ENCODE data around the gene PTPN7.
"Not testable (repeated sequence)": the region's sequence is repeated elsewhere in the genome, so short reads cannot be mapped to it uniquely, and the experiment has no call there.

PTPN7 gene

DNA sequence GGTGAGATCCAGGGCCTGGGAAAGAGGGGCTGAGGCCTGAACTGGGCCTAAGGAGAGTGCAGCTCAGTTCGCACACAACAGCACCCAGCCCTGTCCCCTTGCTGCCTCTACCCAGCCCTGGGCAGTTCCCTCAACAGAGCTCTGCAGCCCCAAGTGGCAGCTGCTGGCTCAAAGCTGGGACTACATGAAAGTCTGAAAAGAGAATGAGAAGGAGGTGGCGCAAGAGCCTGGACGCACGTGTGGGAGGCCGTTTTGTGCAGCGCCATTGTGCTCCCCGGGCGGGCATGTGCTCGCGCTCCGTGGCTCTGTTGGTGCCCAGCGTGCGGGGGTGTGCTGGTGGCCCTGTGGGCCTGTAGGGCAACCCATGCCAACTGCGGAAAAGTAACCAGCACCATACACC, 27.4 kb downstream of the PTPN7 start:
- no peak for DNase-seq (ENCODE audit: low read depth in 2 of 3, low spot score in 1 of 3)

DNA sequence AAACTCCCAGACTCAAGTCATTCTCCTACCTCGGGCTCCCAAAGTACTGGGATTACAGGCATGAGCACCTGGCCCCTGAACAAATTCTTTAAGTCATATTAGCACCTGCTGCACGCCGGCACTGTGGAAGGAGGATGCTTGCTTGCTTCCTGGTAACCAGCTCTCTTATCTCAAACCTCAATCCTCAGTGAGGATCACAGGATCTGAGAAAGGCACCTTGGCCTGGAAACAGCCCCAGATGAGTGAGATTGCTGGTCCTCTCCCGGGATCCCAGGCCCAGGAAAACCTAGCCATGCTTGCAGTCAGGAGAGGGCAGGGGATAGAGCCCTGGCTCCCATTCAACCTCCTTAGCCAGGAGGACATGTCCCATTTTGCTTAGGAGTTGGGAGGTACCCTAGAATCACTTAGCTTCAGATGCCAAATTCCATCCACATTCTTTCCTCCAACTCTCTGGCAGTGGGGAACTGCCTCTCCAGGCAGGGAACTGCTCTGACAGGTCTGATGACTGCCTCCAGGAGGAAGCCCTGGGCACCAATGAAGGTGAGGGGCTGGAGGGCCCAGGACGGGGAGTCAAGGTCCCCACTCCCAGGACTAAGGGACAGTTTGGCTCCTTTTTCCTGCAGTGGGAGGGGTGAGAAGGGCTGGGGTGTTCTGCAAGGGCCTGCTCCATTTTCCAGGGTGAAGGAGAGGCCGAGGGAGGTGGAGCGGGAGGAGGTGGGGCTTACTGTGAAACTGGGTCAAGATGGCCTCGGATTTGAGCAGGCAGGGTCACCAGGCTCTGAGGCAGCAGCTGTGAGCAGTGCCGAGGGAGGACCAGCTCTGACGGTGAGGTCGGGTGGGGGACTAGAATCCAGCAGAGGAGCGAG, 28.2 kb downstream of the PTPN7 start:
- no peak for DNase-seq (ENCODE audit: low read depth in 2 of 3, low spot score in 1 of 3)

DNA sequence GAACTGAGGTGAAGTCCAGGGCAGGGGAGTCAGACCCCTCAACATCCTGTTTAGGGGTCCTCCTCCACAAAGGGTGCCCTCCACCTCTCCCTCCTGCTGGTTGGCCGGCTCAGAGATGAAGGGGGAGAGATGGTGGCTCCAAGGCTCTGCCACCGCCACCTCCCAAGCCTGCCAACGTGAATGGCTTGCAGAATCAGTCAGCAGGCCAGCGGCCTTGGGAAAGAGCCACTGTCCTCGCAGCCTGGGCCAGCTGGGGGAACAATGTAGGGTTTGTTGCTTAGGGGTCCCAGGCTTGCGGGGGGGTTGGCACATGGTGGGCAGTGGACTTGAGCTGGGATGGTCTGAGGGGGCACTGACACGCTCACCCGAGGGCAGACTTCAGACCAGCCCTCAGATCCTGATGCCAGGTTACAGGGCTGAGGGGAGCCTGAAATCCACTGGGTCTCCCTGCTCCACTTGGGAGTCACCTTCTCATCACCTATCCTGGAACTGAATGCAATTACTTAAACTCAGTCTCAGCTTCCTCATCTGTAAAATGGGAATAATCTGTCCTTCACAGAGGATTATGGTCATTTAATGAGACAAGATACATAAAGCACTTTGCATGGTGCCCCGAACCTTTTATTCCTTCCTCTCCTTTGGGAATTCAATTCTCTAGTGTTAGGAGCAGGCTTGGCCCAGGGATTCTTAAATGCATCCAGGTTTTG, 29.4 kb downstream of the PTPN7 start:
- no peak for DNase-seq (ENCODE audit: low read depth in 2 of 3, low spot score in 1 of 3)

DNA sequence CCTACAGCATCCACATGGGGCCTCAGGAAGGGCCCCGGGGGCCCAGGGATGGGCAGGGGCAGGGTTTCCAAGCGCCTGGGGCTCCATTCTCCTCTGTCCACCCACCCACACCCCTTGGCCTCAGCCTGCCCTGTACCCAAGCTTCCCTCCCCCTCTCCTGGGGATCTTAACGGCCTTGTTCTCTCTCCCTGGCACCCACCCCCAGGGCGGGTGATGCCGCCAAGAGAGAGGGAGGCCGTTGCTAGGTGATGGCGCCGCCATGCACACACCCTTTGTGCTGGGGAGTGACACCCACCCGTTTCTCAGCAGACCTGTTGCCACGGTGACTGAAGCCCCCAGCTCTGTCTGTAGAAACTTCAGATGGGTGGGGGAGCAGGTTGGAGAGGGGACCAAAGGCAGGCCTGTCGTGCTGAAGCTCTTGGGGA, 30.1 kb downstream of the PTPN7 start:
- DNase-seq (ENCODE audit: low read depth in 2 of 3, low spot score in 1 of 3): no peak

DNA sequence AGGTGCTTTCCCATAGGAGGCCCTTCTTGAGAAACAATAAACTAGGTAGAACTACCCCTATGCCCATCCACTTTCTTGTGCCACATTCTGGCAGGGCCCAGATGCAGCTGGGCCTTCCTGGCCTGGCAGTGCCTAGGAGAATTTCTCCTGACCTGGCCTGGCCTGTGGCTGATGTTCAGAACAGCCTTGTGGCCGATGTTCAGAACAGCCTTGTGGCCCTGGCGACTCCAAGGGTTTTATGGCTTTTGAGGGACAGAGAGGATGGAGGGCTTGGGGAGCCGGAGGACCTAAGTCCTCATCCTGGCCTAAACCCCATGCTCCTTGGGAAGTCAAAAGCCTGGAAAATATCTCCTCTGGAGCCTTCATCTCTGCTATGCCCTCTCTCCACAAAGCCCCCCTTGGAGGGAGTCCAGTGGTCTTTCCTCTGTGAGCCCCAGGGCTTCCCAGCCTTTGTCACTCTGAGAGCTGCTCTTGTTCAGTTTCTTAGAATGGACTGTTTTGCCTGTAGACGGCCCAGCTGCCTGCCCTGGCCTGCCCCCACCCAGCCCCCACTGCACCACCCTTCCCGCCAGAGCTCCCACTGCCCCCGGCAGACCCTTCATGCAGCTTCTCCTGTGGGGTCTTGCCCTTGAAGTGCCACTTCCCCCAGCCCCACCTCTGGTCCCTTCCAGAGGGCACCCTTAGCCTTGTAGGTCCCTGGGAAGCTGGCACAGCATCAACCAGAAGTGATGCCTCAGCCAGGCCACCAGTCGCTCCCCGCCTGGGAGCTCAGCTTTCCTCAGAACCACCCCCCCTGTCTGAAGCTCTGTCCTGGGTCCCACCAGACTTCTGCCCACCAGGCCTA, 30.7 kb downstream of the PTPN7 start:
- no peak for DNase-seq (ENCODE audit: low read depth in 2 of 3, low spot score in 1 of 3)

DNA sequence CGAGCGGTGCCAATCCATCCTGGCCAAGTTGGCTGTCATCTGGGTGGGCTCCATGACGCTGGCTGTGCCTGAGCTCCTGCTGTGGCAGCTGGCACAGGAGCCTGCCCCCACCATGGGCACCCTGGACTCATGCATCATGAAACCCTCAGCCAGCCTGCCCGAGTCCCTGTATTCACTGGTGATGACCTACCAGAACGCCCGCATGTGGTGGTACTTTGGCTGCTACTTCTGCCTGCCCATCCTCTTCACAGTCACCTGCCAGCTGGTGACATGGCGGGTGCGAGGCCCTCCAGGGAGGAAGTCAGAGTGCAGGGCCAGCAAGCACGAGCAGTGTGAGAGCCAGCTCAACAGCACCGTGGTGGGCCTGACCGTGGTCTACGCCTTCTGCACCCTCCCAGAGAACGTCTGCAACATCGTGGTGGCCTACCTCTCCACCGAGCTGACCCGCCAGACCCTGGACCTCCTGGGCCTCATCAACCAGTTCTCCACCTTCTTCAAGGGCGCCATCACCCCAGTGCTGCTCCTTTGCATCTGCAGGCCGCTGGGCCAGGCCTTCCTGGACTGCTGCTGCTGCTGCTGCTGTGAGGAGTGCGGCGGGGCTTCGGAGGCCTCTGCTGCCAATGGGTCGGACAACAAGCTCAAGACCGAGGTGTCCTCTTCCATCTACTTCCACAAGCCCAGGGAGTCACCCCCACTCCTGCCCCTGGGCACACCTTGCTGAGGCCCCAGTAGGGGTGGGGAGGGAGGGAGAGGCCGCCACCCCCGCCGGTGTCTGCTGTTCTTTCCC, 32.4 kb downstream of the PTPN7 start:
- DNase-seq (ENCODE audit: low read depth in 2 of 3, low spot score in 1 of 3): no peak

DNA sequence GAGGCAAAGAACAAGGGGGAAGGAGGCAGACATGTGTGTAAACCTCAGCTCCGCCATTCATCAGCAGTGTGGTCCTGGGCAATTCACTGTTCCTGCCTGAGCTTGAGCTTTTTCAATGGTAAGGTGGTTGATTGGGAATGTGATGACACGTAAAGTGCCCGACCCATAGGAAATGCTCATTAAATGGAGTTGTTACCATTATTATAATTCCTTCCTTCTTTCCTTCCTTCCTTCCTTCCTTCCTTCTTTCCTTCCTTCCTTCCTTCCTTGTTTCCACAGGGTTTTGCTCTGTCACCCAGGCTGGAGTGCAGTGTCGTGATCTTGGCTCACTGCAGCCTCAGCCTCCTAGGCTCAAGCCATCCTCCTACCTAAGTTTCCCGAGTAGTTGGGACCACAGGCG, 33.3 kb downstream of the PTPN7 start:
- DNase-seq (ENCODE audit: low read depth in 2 of 3, low spot score in 1 of 3): no peak

DNA sequence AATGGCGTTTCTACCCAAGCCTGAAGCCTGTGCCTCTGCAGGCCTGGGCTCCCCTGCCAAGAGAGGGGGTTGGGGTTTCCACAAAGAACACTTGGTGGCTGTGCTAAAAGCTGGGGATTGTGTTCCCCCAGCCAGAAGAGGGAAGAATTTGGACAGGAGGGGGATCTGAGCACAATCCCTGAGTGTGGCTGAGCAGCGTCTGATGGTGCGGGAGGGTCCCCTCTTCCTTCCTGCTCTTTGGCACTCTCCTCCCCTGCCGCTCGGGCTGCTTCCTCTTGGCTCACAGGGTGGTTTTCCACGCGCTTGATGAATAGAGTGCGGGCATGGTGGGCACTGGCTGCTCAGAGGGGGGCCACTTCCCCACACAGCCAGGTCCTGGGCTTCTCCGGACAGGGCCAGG, 34.0 kb downstream of the PTPN7 start:
- DNase-seq (ENCODE audit: low read depth in 2 of 3, low spot score in 1 of 3): no peak

DNA sequence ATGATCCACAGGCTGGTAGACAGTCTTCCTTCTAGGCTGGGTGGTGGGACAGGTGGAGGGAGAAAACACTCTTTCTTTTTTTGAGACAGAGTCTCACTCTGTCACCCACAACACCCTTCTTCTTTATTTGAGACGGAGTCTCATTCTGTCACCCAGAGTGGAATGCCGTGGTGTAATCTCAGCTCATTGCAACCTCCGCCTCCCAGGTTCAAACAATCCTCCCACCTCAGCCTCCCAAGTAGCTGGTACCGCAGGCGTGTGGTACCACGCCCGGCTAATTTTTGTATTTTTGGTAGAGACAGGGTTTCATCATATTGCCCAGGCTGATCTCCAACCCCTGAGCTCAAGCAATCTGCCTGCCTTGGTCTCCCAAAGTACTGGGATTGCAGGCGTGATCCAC, 34.8 kb downstream of the PTPN7 start:
- no peak for DNase-seq (ENCODE audit: low read depth in 2 of 3, low spot score in 1 of 3)

DNA sequence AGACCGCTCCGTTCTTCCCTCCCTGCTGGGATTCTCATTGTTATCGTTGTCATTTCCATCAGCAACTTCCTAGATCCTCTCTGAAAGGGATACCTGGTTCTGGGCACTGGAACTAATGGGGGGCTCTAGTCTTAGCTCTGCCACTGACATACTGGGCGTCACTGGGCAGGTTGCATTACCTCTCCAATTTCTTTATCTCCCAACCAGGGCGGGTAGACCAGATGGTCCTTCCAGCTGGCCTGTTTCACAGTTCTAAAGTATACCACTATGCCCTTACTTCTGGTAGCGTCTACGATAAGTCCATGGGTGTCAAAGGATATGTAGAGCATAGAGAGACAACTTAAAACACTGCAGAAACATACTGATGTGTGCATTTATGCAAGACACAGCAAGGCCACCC, 36.3 kb downstream of the PTPN7 start:
- DNase-seq (ENCODE audit: low read depth in 2 of 3, low spot score in 1 of 3): no peak

DNA sequence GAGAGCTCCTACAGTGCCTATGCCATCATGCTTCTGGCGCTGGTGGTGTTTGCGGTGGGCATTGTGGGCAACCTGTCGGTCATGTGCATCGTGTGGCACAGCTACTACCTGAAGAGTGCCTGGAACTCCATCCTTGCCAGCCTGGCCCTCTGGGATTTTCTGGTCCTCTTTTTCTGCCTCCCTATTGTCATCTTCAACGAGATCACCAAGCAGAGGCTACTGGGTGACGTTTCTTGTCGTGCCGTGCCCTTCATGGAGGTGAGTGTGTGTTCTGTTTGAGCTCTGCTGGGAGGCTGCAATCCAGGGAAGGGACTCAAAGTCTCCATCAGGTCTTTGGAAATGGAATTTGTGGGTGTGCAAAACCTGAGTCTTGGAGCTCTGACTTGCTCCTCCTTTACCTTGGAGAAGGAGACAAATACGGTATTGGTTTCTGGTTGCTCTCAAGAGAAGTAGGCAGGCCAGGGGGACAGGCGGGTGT, 37.0 kb downstream of the PTPN7 start:
- DNase-seq (ENCODE audit: low read depth in 2 of 3, low spot score in 1 of 3): no peak

DNA sequence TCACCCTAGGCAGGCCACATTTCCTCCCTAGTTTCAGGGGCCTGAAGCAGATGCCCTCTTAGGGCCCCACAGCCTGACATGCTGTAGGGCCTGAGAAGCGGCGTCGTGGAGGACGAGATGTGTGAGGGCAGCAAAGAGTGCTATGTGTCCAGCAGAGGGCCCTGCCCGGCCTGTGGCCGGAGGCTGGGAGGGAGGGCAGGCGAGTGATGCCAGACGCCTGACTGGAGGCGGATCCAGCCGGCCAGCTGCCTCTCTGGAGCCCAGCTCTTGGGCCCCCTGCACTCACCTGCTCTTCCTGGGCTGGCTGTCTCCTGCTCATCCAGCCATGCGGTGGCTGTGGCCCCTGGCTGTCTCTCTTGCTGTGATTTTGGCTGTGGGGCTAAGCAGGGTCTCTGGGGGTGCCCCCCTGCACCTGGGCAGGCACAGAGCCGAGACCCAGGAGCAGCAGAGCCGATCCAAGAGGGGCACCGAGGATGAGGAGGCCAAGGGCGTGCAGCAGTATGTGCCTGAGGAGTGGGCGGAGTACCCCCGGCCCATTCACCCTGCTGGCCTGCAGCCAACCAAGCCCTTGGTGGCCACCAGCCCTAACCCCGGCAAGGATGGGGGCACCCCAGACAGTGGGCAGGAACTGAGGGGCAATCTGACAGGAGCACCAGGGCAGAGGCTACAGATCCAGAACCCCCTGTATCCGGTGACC, 37.6 kb downstream of the PTPN7 start, which contains the start of gene GPR37L1:
Gene GPR37L1, plus strand, starts transcription at position 279 of the 697 bp plus-strand sequence. Its CDS starts 47 bp downstream, at position 326.
- DNase-seq (ENCODE audit: low read depth in 2 of 3, low spot score in 1 of 3): no peak

DNA sequence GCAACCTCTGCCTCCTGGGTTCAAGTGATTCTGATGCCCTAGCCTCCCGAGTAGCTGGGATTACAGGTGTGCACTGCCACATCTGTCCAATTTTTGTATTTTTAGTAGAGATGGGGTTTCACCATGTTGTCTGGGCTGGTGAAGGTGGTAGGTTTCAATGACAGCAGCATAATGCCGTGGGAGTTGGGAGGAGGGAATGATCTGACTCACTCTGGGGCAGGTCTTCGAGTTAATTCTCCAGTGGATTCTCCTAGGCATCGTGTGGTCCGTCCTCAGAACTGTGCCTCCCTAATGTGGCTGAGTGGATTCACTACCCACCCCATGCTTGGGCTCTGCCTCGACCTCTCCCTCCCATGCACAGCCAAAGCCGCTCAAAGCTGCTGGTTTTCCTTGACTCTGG, 39.4 kb downstream of the PTPN7 start:
- DNase-seq (ENCODE audit: low read depth in 2 of 3, low spot score in 1 of 3): no peak

DNA sequence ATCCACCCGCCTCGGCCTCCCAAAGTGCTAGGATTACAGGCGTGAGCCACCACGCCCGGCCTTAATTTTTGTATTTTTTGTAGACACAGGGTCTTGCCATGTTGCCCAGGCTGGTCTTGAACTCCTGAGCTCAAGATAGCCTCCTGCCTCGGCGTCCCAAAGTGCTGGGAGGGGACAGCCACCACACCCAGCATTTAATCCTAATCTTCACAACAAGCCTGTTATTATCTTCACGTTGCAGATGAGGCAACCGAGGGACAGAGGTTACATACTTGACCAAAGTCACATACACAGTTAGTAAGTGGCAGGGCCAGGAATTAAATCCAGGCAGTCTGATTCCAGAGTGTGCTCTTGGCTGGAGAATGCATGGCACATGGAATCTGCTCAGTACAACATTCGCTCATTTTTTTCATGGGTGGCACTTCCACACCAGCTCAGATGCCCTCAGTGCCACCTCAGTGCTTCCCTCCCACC, 42.5 kb downstream of the PTPN7 start:
- no peak for DNase-seq (ENCODE audit: low read depth in 2 of 3, low spot score in 1 of 3)

DNA sequence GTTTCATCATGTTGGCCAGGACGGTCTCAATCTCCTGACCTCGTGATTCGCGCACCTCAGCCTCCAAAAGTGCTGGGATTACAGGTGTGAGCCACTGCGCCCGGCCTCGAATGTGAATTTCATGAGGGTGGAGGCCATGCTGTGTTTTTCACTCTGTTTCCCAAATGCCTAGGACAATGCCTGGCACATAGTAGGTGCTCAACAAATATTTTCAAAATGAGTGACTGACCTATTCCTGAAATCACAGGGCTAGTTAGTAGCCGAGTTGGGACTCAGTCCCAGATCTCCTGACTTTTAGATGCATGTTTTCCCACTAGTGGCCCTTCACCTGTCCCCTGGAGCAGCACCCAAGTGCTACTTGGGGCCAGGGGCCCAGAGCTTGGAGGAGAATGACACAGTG, 44.1 kb downstream of the PTPN7 start:
- DNase-seq (ENCODE audit: low read depth in 2 of 3, low spot score in 1 of 3): no peak

DNA sequence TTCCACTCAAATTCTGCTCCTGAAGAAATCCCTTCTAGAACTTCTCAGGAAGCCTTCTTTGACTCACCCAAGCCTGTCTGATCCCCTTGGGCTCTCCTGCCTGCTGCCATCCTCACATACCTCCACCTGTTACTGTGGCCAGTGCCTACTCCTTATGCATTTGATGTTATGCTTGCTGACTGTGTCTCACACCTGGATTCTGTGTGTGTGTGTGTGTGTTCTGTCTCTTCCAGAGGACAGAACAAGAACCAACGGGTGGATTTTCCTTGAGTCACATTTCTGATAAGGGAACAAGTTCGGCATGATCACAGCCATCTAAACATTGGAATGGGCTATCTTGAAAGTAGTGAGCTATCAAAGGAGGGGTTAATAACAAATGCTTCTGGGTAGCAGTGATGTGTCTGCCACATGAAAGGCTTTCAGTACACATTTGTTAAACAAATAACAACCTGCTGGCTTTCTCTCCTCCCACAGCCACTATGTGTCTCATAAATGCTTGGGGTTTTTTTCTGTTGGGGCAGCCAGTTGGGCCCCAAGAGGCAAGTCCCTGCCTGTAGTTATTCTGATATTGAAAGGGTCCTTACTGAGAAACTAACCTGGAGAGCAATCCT, 46.6 kb downstream of the PTPN7 start:
- DNase-seq (ENCODE audit: low read depth in 2 of 3, low spot score in 1 of 3): no peak

DNA sequence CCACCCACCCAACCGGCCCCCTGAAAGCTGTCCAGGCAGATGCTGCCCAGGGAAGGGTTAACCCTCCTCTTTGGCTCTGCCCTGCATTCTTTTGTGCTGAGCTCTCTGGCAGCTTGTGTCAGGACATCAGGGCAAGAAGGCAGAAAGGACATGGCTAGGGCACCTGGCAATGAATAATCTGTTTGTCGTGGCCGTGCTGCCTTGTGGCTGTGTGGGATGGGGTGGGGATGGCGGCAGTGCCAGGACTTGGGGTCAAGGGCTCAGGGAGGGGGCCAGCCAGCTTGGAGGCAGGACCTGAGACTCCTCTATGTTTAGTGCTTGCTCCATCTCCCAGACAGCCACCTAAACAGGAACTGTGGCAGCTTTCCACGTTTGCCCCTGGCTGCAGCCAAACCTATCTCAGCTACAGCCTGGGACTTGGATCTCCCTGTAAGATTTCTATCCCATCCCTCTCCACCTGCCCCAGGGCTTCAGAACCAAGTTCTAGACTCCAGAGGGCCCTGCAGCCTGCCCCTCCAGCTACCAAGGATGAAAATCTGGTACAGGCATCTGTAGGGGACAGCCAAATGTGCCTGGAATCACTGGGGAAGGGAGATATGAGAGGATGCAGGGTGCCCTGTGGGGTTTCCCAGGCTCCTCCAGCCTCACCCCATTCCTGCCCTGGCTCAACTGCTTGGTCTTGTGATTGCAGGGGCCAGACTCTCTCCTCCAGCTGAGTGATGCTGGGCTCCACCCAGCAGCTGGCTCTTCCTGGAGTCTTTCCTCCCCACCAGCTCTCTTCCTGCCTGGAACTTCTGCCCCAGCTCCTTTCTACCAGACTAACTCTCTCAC, 47.3 kb downstream of the PTPN7 start:
- no peak for DNase-seq (ENCODE audit: low read depth in 2 of 3, low spot score in 1 of 3)

DNA sequence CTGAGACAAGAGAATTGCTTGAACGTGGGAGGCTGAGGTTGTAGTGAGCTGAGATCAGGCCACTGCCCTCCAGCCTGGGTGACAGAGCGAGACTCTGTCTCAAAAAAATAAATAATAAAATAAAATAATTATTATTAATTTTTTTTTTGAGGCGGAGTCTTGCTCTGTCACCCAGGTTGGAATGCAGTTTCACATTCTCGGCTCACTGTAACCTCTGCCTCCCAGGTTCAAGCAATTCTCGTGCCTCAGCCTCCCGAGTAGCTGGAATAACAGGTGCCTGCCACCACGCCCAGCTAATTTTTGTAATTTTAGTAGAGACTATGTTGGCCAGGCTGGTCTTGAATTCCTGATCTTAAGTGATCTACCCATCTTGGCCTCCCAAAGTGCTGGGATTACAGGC, 48.8 kb downstream of the PTPN7 start:
- not testable (repeated sequence) for DNase-seq (ENCODE audit: low read depth in 2 of 3, low spot score in 1 of 3)

DNA sequence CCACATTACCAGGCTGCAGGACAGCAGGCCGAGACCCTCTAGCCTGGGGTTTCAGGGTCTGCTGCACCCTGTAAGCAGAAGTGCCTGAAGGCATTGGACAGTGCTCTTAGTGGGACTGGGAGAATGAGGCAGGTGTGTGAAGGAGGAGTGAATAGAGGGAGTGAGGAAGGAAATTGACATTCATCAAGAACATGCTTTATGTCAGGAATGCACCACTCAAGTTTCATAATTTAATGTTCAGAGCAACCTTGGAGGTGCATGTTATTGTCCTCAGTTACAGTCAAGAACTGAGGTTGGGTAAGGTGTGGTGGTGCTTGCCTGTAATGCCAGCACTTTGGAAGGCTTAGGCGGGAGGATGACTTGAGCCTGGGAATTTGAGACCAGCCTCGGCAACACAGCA, 49.4 kb downstream of the PTPN7 start:
- DNase-seq (ENCODE audit: low read depth in 2 of 3, low spot score in 1 of 3): no peak

All from stimulated activated CD4-positive, alpha-beta T cell treated with anti-CD3 and anti-CD28 coated beads, Interleukin-12 subunit alpha, Interleukin-12 subunit beta, amount 100 ng/mL, for 48 hours (primary cell).